IMR-90 (cell line): ENCODE measurements around the gene ANO10. TPM values are rescaled to one million over a fixed set of nuclear protein-coding genes. Genes with fewer than 3 reads are reported as not detected.
A peak's percentile ranks its signal among the peaks of the same experiment; 100 is the strongest.

ENCODE experiments used
- BHLHE40 ChIP-seq: fragments of 150-350 bp; IDR thresholded peaks from 2 replicates; pipeline ENCODE4 v1.6.1; 2016; ENCODE audit warnings: mild to moderate bottlenecking, low read depth, low read length
- MAFK ChIP-seq: IDR thresholded peaks from 2 replicates; pipeline ENCODE4 v1.6.1; 2012; ENCODE audit warnings: low read depth, low read length, improper control_type of control experiment
- MXI1 ChIP-seq: IDR thresholded peaks from 2 replicates; pipeline ENCODE4 v1.6.1; 2012; ENCODE audit warnings: low read depth, mild to moderate bottlenecking, low read length, moderate library complexity, borderline replicate concordance
- NFE2L2 ChIP-seq: fragments of 150-350 bp; IDR thresholded peaks from 2 replicates; pipeline ENCODE4 v1.6.1; 2016; ENCODE audit warnings: low read depth, mild to moderate bottlenecking, low read length
- RAD21 ChIP-seq: IDR thresholded peaks from 2 replicates; pipeline ENCODE4 v1.6.1; 2012; ENCODE audit warnings: low read length, improper control_type of control experiment
- RFX5 ChIP-seq: IDR thresholded peaks from 2 replicates; pipeline ENCODE4 v1.8.0; 2012; ENCODE audit warnings: low read depth, mild to moderate bottlenecking, low read length, moderate library complexity
- SMC3 ChIP-seq: fragments of 150-350 bp; IDR thresholded peaks from 2 replicates; pipeline ENCODE4 v1.6.1; 2016; ENCODE audit warnings: low read depth, mild to moderate bottlenecking, antibody characterized with exemption, low read length, moderate library complexity
- USF2 ChIP-seq: fragments of 150-350 bp; IDR thresholded peaks from 2 replicates; pipeline ENCODE4 v1.6.1; 2017; ENCODE audit warnings: mild to moderate bottlenecking, antibody characterized with exemption, low read length, low read depth
- polyA plus RNA-seq, 3 experiments: library from polyadenylated mRNA; depleted of rRNA; stranded (reverse); fragments of >200 nt; gene quantifications; 2 replicates each; pipeline ENCODE4 v1.2.3, GENCODE V29; 2012; ENCODE audit warnings: low replicate concordance in 1 of 3
- total RNA-seq: library from RNA; depleted of rRNA; stranded (reverse); fragments of >200 nt; gene quantifications from 2 replicates; pipeline ENCODE4 v1.2.3, GENCODE V29; 2012

ANO10 gene
- total and polyA plus RNA-seq, 2 of the 4 experiments (the other 2 are of a cell fraction) = 28.5 to 41.6 TPM

- no peak for TF ChIP-seq RFX5
- TF ChIP-seq USF2 = peak; percentile 69
- no peak for TF ChIP-seq NFE2L2
- TF ChIP-seq RAD21 = no peak; the same call in 1 of the 2 replicates
- no peak for TF ChIP-seq BHLHE40
- TF ChIP-seq SMC3 = no peak
- TF ChIP-seq MXI1 = peak; percentile 92
- no peak for TF ChIP-seq MAFK
Measured at GRCh38 chr3:43621656-43622432, at the start of gene ANO10 (continued).
